ENCODE results near the gene FASTKD2. TPM values are rescaled to one million over a fixed set of nuclear protein-coding genes. Genes with fewer than 3 reads are reported as not detected.

FASTKD2 gene
- 18.2 and 21.8 TPM in 2 replicates for total RNA-seq (2014; rRNA removed; shearing (Covaris generic))

DNA sequence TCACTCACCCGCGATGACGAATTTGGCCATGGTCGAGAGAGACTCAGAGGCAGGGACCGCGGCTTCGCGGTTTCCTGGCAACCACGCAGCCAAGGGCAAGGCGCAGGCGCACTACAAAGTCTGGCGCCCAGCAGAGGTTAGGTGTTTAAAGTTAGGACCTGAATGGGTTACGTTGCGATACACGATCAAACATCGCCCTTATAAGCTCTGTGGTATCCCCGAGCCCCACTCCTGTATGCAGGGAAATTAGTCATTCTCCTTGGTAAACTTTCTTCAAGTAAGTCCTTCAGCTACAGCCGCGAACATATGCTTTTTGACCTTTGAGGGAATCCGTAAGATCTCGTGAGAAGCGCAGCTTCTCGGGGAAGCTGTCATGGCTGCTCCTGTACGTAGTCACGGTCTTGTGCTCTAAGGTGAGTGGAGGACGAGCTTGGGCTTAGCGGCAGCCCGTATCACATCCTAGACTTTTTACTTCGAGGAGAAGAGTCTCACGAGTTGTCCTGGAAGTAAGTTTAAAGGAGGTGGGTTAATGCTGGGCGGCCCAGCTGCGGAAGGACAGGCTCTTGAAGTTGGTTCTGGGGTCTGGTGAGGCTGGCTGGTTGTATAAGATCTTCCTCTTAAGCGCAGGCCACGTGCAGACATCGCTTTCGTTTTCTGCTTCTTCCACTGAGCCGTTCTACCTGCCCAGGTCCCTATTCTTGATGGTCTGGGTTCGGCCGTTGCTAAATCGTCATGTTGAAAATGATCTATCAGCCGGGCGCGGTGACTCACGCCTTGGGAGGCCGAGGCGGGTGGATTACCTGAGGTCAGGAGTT is at the start of gene FASTKD2, which contains the start of gene MDH1B:
Gene FASTKD2, plus strand, starts transcription at position 365 of the 815 bp plus-strand sequence. CDS start 1,088 bp downstream, outside the sequence.
Gene MDH1B, minus strand, starts transcription at position 87 of the 815 bp plus-strand sequence. Its CDS starts 57 bp downstream, at position 30.

DNA sequence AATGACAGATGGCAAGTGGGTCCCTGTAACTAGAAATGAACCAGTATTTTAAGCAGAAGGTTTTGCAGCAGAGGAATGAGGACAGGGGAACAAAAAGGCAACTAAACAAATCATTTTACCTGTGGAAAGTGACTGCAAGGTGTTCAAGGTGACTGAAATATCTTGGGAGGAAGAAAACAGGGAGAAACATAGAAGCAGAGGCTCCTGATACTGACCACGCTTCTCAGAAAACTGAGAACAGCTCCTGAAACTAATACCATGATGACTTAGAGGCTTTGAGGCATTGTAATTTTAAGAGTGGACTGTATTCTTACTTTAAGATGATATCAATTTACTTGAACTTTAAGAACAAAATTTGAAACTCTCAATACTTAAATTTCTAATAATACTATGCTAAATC is 47.1 kb upstream of the FASTKD2 start, which contains the start of gene DYTN:
Gene DYTN, minus strand, starts transcription at position 101 of the 400 bp plus-strand sequence. CDS start 117 bp downstream, outside the sequence.

Small RNA genes within 50 kb of the gene (small RNA-seq; reads per million reads assigned to genes)
- not detected for gene MIR3130-2

Other genes starting within 250 kb of the FASTKD2 start
- gene FAM237A, start 123.1 kb upstream of the FASTKD2 start, total RNA-seq (2014; rRNA removed; shearing (Covaris generic)): not detected in 2 replicates
- gene DYTN, start 47.2 kb upstream of the FASTKD2 start, total RNA-seq (2014; rRNA removed; shearing (Covaris generic)): not detected in 2 replicates
- 0.26 and 0.93 TPM in 2 replicates for gene MDH1B, start 278 bp upstream of the FASTKD2 start, total RNA-seq (2014; rRNA removed; shearing (Covaris generic))
- not detected in 2 replicates for gene CPO, start 173.9 kb downstream of the FASTKD2 start, total RNA-seq (2014; rRNA removed; shearing (Covaris generic))

Measured in A375 (cell line).